Fibroblast of skin of right biceps (primary cell): ENCODE data around the gene DCDC2C.

Experiments
- DNase-seq: peaks from one replicate; pipeline ENCODE4 v3.0.0-alpha.2; 2013

Gene DCDC2C

DNA sequence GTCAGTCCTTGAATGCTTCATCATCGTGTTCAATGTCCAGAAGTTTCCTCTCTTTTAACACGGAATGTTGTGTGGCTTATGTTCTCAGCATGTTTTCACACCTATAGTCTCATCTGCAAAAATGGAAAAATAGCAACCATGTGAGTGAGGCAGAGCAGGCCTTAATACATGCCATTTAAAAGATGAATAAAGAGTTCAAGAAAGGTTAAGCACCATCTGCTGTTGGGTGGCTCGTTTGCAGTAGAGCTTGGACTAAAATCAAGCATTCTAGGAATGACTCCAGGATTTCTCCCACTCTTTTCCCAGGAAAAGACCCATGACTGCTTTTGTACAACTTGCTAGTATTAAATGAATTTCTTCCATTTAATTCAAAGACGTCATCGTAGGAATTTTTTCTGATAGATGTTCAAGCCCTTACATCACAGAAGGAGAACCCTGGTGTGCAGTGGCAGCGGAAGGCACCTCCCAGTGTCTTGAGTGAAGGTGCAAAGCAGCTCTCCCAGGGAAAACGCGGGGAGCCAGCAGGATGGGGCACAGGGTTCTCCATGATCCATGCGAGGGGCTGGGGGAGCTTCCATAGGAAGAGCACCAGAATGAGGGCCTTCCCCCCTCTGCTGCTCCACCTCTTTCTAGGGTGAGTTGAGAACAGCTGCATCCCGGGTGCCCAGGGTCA lies 9.6 kb downstream of the DCDC2C start:
- DNase-seq = peak; percentile 19

GRCh38 chr2:3718679-3719078 lies 15.3 kb downstream of the DCDC2C start:
- DNase-seq = no peak

DNA sequence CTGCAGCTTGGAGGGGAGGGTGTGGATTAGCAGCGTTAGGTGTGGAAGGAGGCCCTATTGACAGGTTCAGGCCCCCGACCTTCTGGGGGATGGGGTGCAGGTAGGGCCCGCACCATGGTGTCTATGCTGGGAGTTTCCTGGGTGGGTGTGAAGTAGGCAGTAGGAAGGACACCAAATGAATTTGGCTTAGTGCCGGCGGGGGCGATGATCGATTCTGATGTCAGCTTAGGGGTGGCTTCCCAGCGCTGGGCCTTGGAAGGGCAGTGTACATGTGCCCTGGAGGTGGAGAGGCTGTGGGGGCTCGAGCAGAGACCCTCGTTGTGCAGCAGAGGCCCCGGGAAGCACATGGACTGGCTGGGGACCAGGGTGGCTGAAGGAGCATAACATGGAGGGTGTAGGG lies 21.6 kb downstream of the DCDC2C start:
- no peak for DNase-seq

DNA sequence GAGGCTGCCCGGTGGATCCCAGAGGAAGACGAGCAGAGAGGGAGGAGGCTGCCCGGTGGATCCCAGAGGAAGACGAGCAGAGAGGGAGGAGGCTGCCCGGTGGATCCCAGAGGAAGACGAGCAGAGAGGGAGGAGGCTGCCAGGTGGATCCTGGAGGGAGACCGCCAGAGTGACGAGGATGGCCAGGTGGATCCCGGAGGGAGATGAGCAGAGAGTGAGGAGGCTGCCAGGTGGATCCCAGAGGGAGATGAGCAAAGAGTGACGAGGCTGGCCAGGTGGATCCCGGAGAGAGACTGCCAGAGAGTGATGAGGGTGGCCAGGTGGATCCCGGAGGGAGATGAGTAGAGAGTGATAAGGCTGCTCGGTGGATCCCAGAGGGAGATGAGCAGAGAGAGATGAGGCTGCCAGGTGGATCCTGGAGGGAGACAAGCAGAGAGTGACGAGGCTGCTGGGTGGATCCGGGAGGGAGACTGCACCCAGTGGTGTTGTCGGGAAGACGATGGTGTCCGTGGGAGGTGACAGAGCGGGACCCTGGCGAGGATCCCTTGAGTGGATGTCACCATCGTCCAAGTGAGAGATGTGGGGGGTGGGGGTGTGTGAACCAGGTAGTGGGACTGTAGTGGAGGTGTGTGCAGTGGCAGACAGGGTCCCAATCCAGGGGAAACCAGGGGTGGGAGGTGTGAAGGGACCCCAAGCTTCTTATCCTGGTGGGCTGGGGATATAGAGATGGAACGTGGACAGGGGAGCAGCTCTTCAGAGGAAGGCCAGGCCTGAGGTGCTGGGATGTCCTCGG lies 22.3 kb downstream of the DCDC2C start:
- no peak for DNase-seq

DNA sequence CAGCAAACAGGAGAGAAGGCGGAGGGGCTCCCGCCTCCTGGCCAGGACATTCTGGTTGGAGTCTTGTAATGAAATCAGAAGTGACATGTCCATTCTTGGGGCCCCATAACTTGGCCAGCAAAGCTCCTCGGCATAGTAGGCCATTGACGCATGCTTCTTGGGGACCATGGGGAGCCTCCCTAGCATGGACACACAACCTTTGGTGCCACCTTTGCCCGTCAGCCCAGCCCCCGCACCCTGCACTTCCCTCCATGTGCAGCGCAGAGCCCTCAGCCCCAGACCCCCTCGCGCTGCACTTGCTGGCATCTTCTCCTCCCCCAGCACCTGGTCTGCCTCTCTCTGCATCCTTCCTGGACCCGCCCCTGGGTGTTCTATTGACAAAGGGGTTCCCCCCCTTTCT lies 23.1 kb downstream of the DCDC2C start:
- no peak for DNase-seq

DNA sequence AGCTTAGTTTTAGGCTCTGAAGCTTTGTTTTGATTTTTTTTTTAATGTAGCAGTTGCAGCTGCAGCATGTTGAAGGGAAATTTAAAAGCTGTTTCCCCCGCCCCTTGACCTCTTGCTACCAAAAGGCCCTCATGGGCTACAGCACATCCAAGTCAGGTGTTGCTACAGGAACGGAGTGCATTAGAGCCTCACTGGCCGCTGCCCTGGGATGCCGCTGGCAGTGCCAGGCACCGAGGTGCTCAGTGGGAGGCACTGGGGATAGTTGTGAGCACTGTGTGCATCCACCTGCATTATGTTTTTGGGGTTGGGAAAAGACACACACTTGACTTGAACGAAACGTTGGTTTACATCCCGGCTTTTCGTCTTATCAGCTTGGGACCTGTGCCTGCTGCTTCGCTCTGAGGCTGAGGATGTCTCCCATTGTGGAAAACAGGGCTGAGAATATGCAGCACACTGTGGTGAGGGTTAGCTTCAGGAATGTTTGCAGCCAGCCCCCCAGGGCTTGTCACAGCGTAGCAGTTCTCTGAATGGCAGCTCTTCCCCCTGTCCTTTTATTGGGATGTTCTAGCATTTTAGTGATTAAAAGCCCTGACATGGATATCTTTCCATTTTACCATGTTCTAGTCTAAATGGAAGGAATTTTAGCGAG lies 24.1 kb downstream of the DCDC2C start:
- no peak for DNase-seq

DNA sequence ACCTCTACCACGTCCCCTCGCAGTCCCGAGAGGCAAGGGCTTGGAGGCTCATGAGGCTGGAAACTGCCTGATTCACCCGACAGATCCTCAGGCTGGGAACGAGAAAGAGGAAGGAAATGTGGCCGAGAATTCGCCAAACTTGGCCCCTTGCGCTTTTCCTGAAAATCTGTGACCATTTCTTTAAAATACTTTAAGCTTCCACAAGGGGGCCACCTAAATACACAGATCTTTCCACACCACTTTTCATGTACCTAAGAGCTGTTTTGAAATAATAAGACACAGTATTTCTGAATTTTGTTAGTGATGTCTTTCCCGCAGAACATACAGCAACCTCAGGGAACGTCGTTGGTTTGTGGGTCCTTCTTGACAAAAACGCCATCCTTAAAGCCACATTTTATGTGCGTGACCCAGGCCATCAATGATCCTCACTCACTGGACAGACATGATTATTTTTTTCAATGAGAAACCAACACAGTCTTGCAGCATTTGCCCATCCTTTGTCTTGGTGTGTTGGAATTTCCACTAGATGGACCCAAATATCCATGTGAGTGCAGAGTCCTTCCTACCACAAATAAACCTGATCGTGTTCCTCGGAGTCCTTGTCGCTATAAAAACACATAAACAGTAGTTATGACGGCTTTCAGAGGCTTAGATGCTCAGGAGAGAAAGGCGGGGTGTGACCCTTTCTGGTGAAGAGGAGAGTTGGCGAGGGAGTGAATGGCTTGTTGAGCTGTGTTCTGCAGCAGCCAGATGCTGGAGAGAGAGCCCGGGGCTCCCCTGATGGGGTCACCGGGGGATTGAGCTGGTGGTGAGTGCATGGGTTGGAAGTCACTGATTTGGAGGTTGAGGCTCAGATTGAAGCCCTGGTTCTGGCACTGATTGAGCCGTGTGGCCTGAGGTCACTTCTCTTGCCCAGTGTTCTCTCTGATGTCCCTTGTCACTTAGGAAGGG lies 25.0 kb downstream of the DCDC2C start:
- DNase-seq = peak; percentile 58

DNA sequence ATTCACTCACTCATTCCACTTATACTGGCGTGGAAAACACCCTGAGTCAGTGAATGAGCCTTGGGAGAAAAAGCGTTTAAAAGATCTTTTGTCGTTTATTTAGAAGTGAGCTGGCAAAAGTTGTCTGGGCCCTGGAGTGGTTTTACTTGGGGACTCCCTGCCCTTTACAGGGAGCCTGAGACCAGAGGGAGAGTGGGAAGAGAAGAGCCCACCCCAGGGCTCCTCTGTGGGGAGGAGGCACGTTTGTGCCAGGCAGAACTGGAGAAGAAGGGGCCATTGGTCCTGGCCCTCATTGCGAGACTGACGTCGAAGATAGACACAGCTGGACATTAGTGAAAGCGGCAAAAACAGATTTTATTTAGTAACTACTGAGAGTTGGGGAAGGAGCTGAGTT lies 25.7 kb downstream of the DCDC2C start:
- DNase-seq = no peak

DNA sequence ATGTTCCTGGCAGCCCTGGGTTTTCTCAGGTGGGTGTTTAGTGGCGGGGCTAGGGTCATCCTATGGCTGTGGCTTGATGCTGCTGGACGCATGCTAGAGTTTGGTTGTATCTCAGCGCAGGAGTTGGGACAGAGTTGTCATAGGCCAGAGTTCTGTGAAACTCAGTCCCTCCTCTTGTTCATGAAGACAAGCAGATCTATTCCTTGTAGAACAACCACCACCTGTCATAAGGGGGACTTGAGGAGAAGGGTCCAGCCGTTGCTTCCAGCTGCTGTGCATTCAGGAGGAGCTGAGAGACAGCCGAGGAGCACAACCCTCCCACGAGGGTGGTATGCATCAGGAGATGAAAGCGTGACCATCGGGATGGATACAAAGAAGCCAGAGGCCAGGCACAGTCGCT lies 26.4 kb downstream of the DCDC2C start:
- DNase-seq = no peak

DNA sequence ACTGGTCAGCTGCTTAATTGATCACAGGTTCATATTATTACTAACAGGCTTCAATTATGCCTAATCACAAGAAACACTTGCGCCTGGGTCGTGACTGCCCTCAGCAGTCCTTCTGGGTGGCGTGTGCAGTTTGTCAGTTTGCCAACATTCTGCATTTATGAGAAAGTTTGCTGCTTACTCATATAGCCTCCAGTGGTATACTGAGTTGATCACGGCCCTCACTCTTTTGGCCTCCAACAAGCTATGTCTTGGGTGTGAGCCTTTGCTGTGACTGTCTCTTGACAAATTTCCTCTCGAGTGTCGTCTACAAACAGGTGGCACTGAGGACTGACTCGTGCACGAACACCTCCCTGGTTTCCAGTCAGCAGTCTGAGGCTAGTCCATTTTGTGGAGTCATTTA lies 27.3 kb downstream of the DCDC2C start:
- DNase-seq = peak; percentile 65

- no peak for DNase-seq
Observed at GRCh38 chr2:3731829-3732228, 28.5 kb downstream of the DCDC2C start.

DNA sequence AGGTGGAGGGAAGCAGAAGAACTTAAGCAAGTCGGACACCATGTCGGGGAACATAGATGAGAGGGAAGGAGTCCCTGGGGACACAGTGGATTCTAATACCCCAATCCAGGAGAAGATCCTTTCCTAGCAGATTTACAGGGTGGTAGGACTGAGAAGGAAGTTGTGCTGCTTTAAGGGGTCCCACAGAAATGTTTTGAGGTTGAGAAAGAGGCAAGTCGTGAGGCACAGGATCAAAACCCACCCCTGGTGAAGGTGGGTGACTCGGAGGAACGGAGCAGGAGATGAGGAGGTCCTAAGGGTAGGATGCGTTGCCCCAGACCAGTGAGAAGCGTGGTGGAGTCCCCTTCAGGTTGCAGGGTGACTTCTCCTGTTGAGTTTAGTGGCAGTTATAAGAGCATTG lies 32.7 kb downstream of the DCDC2C start:
- no peak for DNase-seq

DNA sequence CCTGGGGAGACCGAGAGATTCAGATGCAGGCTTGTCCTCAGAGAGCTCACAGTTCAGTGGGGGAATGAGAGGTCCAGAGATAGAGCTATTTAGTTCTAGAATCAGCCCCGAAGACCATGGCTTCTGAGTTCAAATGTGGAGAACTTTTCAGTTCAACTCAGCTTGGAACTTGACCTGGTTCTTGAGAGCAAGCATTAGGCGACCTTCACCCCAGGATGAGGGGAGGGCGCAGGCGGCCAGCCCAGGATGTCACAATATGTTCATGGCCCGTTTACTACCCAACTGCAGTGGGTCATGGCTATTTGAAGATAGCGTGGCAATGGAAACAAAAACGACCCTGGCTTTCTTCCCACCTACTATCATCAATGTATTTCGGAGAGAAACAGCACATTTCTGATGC lies 33.8 kb downstream of the DCDC2C start:
- no peak for DNase-seq

DNA sequence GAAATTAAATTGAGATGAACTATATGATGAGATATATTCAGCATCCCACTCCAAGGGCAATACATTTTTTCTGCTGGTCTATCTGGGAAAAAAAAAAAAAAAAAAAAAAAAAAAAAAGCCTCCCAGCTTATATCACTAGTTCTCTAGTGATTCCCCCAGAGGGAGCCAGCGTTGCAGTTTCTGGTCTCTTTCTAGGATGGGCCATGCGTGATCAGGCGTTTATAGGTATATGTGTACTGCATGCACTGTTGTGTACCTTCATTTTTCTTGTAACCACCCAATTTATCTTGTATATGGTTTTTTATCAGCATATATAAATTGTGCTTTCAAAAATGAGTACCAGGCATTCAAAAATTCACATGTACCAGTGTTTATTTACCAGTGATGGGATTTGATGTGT lies 35.1 kb downstream of the DCDC2C start:
- peak; percentile 53 for DNase-seq

DNA sequence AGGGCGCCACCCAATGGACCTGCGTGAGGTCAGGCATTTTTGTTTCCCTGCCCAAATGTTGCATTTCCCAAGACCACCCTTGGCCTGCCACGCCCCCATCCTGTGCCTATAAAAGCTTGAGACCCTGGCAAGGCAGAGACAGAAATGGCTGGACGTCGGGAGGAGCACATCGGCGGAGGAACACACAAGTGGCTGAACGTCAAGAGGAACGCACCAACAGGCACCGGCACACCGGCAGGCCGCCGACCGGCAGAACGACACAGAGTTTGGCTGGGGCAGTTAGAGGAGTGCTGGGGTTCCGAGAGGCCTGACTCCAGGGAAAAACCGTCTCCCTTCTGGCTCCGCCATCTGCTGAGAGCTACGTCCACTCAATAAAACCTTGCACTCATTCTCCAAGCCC lies 35.9 kb downstream of the DCDC2C start:
- DNase-seq = no peak

- no peak for DNase-seq
Observed at GRCh38 chr2:3741396-3741795, 38.0 kb downstream of the DCDC2C start.

GRCh38 chr2:3741867-3742602 lies 38.7 kb downstream of the DCDC2C start:
- DNase-seq = no peak

DNA sequence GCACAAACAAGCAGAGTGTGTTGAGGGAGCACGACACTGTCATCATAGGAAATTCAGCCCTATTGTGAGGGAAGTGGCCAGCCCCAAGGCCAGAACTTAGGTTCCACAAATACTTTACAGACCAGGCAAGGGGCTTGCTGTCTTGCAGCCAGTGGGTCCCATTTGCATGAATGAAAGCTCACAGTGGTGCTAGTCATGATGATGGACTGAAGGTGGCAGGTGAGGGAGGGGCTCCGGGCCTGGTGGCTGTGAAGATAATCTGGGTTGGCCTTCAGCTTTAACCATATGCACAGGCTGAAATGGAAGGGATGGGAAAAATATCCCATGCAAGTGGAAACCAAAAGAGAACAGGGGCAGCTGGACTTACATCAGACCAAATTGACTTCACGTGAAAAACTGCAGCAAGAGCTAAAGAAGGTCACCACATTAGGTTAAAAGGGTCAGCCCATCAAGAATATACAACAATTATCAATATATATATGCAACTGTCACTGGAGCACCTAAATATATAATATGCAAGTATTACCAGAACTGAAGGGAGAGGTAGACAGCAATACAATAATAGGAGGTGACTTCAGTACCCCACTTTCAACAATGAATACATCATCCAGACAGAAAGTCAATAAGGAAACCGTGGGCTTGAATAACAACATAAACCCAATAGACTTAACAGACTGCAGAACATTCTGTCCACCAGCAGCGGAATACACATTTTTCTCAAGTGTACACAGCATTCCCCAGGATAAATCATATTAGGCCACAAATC lies 39.6 kb downstream of the DCDC2C start:
- no peak for DNase-seq

GRCh38 chr2:3743951-3744555 lies 40.7 kb downstream of the DCDC2C start:
- no peak for DNase-seq

DNA sequence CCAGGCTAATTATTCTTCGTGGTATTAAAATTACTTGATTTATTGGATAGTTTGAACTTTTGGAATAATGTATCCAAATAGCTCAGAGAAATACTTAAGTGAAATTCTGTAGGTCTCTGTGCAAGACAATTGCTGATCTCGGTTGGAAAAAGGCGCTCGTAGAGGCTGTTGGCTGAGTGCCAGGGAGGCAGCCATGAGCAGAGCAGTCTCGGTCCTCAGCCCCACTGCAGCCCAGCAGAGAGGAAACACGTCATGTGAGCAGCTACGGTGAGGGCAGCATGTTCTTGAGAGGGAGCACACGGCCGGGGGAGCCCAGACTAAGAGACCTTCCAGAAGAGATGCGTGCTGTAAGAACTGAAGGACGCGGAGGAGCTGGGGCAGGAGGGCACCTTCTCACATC lies 42.5 kb downstream of the DCDC2C start:
- no peak for DNase-seq

DNA sequence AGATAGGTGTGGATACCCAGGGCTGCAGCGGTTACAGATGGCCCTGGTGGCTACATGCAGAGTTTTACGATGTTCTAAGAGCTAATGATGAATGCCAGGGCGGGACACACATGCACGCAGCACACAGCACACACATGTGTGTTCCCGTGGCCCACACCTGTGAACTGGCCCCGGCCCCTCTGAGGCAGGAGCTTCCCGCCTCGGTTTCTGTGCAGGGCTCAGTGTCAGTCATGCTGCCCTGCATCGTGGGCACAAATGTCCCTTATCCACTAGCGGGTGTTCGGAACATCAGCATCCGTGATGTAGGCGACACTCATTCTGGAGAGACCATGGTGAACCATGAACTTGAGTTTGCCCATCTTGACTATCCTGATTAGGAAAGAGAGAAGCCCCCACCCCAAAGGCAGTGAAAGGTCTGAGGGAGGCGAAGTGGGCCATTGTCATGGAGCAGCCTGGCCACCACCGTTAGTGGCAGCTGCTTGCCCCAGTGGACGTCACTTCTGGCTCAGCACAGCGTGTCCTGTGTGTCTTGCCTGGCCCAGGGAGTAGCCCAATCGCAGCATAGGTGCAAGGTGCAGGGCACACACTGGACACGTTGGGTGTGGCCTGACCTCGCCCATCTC lies 43.8 kb downstream of the DCDC2C start:
- DNase-seq = no peak
